ENCODE measurements around the gene TMEM225B.
"Not testable (repeated sequence)": the region's sequence is repeated elsewhere in the genome, so short reads cannot be mapped to it uniquely, and the experiment has no call there.

DNA sequence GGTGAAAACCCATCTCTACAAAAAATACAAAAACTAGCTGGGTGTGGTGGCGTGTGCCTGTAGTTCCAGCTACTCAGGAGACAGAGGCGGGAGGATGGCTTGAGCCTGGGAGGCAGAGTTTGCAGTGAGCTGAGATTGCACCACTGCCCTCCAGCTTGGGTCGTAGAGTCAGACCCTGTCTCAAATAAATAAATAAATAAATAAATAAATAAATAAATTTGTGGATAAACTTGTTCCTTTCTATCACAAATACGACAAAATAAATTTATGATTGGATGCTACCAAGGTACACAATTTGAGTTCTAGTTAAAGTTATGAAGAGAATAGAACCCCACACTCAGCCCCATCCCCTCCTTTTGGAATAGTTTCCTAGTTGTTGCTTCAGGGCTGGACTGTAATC is 55.2 kb downstream of the TMEM225B start:
- TF ChIP-seq POLR2A (IDR thresholded peaks at IDR 0.05; ENCODE audit: low read length); GATA1 (IDR thresholded peaks at IDR 0.05; ENCODE audit: low read depth, low read length): not testable (repeated sequence)

Data from erythroblast (primary cell).